H1 (cell line): Measurements from ENCODE around the gene RIN1. TPM values are rescaled to one million over a fixed set of nuclear protein-coding genes. Genes with fewer than 3 reads are reported as not detected.

ENCODE experiments used
- CTCF ChIA-PET: fragments of 300-600 bp; sonication (Branson Sonifier 250); formaldehyde crosslinking; loops from one replicate; lab custom pipeline; 2021; ENCODE audit not compliant: partially characterized antibody; lab: Charles Lee
- POLR2A ChIA-PET: fragments of 300-600 bp; sonication (Branson Sonifier 250); formaldehyde crosslinking; loops from one replicate; lab custom pipeline; 2021; ENCODE audit warnings: inconsistent platforms; ENCODE audit not compliant: partially characterized antibody; lab: Charles Lee
- DNase-seq, 2 experiments: peaks; one replicate each; pipeline versions ENCODE4 v3.0.0 to v3.0.0-alpha.2; 2010 to 2022; ENCODE audit warnings: low spot score in 2 of 2, low read depth in 1 of 2, mixed read lengths in 1 of 2
- FAIRE-seq: peaks from 2 replicates; lab custom pipeline; 2011; peaks lifted over from hg19 to GRCh38; lab: Jason Lieb, UNC
- H2AFZ ChIP-seq: 2 replicates; pipeline ENCODE4 v1.8.1; 2012; ENCODE audit warnings: low read length, inconsistent platforms
- H2AK5ac ChIP-seq: 2 replicates; pipeline ENCODE4 v1.6.1; 2013; ENCODE audit warnings: low read depth, low read length
- H2BK120ac ChIP-seq: replicated peaks from 2 replicates; pipeline ENCODE3; 2013; ENCODE audit warnings: low read depth, low read length, inconsistent platforms
- H2BK12ac ChIP-seq: 2 replicates; pipeline ENCODE4 v1.6.1; 2013; ENCODE audit warnings: low read depth, low read length
- H2BK15ac ChIP-seq: 2 replicates; pipeline ENCODE4 v1.6.1; 2013; ENCODE audit warnings: low read length
- H2BK20ac ChIP-seq: 2 replicates; pipeline ENCODE4 v1.6.1; 2013; ENCODE audit warnings: low read length
- H2BK5ac ChIP-seq: 2 replicates; pipeline ENCODE4 v1.6.1; 2013; ENCODE audit warnings: low read depth, low read length
- H3K14ac ChIP-seq: 2 replicates; pipeline ENCODE4 v1.6.1; 2013; ENCODE audit warnings: inconsistent platforms; ENCODE audit not compliant: insufficient read length
- H3K18ac ChIP-seq: 2 replicates; pipeline ENCODE4 v1.6.1; 2013; ENCODE audit warnings: low read length; ENCODE audit errors: extremely low read depth
- H3K23ac ChIP-seq: 2 replicates; pipeline ENCODE4 v1.6.1; 2013; ENCODE audit warnings: inconsistent platforms; ENCODE audit not compliant: insufficient read length
- H3K23me2 ChIP-seq: 2 replicates; pipeline ENCODE4 v1.6.1; 2013; ENCODE audit warnings: low read depth, low read length
- H3K27ac ChIP-seq: 2 replicates; pipeline ENCODE4 v1.6.1; 2011; ENCODE audit warnings: low read depth, low read length, inconsistent platforms
- H3K27me3 ChIP-seq, 4 experiments: replicated peaks in 1 of 4; 1 replicate in 1 of 4; 2 replicates in 3 of 4; pipeline versions ENCODE4 v1.6.1 to v1.8.1; 2011 to 2013; ENCODE audit warnings: low read length in 3 of 4, mild to moderate bottlenecking in 3 of 4, inconsistent platforms in 2 of 4, mixed read lengths in 2 of 4, moderate library complexity in 1 of 4; ENCODE audit not compliant: control insufficient read depth in 3 of 4, insufficient read depth in 3 of 4; ENCODE audit errors: extremely low read depth in 1 of 4
- H3K36me3 ChIP-seq, 4 experiments: 2 replicates each; pipeline versions ENCODE4 v1.6.1 to v1.8.1; 2011 to 2013; ENCODE audit warnings: mild to moderate bottlenecking in 4 of 4, low read length in 3 of 4, moderate library complexity in 2 of 4, control low read depth in 1 of 4, inconsistent platforms in 1 of 4; ENCODE audit not compliant: insufficient read depth in 4 of 4, control insufficient read depth in 2 of 4
- H3K4ac ChIP-seq: replicated peaks from 2 replicates; pipeline ENCODE3; 2013; ENCODE audit warnings: low read length, low read depth, mixed read lengths, inconsistent platforms; ENCODE audit not compliant: insufficient read length
- H3K4me1 ChIP-seq, 4 experiments: replicated peaks in 1 of 4; 1 replicate in 1 of 4; 2 replicates in 3 of 4; pipeline versions ENCODE4 v1.6.1 to v1.8.1; 2011 to 2013; ENCODE audit warnings: low read length in 3 of 4, inconsistent platforms in 2 of 4, mixed read lengths in 1 of 4; ENCODE audit not compliant: insufficient read depth in 4 of 4, control insufficient read depth in 3 of 4
- H3K4me2 ChIP-seq, 2 experiments: 2 replicates each; pipeline versions ENCODE4 v1.6.1 to v1.8.1; 2011 to 2013; ENCODE audit warnings: low read depth in 2 of 2, low read length in 2 of 2, control low read depth in 1 of 2, inconsistent platforms in 1 of 2, mild to moderate bottlenecking in 1 of 2; ENCODE audit not compliant: insufficient read depth in 1 of 2
- H3K4me3 ChIP-seq, 4 experiments: fragments of 200-600, 300-600 bp in 1 of 4; sonication (generic), shearing (Covaris generic), sonication (Bioruptor Twin) in 1 of 4; 2 replicates each; pipeline versions ENCODE4 v1.5.1 to v1.8.1; 2011 to 2016; ENCODE audit warnings: low read length in 4 of 4, low read depth in 3 of 4, control low read depth in 2 of 4, inconsistent platforms in 2 of 4, mild to moderate bottlenecking in 2 of 4, mixed read lengths in 1 of 4, moderate library complexity in 1 of 4; ENCODE audit not compliant: insufficient read depth in 2 of 4; ENCODE audit errors: extremely low read depth in 1 of 4
- H3K56ac ChIP-seq: replicated peaks from 2 replicates; pipeline ENCODE3; 2013; ENCODE audit warnings: low read depth, mild to moderate bottlenecking, mixed read lengths, low read length, inconsistent platforms; ENCODE audit not compliant: insufficient read length
- H3K79me1 ChIP-seq: 2 replicates; pipeline ENCODE4 v1.6.1; 2013; ENCODE audit warnings: low read depth, low read length, control low read depth
- H3K79me2 ChIP-seq, 2 experiments: 2 replicates each; pipeline versions ENCODE4 v1.6.1 to v1.8.1; 2012 to 2013; ENCODE audit warnings: low read length in 2 of 2, mild to moderate bottlenecking in 2 of 2, inconsistent platforms in 1 of 2; ENCODE audit not compliant: insufficient read depth in 2 of 2, control insufficient read depth in 1 of 2
- H3K9ac ChIP-seq, 4 experiments: replicated peaks in 1 of 4; 1 replicate in 1 of 4; 2 replicates in 3 of 4; pipeline versions ENCODE4 v1.6.1 to v1.8.1; 2011 to 2013; ENCODE audit warnings: low read depth in 3 of 4, low read length in 3 of 4, control low read depth in 2 of 4, mild to moderate bottlenecking in 2 of 4, moderate library complexity in 2 of 4, inconsistent platforms in 1 of 4; ENCODE audit errors: extremely low read depth in 1 of 4
- H3K9me3 ChIP-seq, 2 experiments: 2 replicates each; pipeline versions ENCODE4 v1.6.1 to v1.8.1; 2012 to 2013; ENCODE audit warnings: mild to moderate bottlenecking in 2 of 2, moderate library complexity in 2 of 2, control low read depth in 1 of 2, inconsistent platforms in 1 of 2, low read depth in 1 of 2, low read length in 1 of 2, mixed read lengths in 1 of 2; ENCODE audit not compliant: insufficient read depth in 2 of 2
- H4K20me1 ChIP-seq, 2 experiments: replicated peaks in 1 of 2; 2 replicates each; pipeline versions ENCODE3 to v1.8.1; 2011 to 2013; ENCODE audit warnings: inconsistent platforms in 2 of 2, low read length in 2 of 2, mild to moderate bottlenecking in 1 of 2; ENCODE audit not compliant: insufficient read depth in 2 of 2, control insufficient read depth in 1 of 2
- H4K5ac ChIP-seq: 2 replicates; pipeline ENCODE4 v1.6.1; 2013; ENCODE audit warnings: low read length, low read depth, mixed read lengths, inconsistent platforms; ENCODE audit not compliant: insufficient read length
- H4K8ac ChIP-seq: 2 replicates; pipeline ENCODE4 v1.8.0; 2013; ENCODE audit warnings: mild to moderate bottlenecking, moderate library complexity, low read length, inconsistent platforms; ENCODE audit not compliant: insufficient read depth; ENCODE audit errors: extremely low read depth
- H4K91ac ChIP-seq: replicated peaks from 2 replicates; pipeline ENCODE3; 2013; ENCODE audit warnings: low read length, mixed read lengths, inconsistent platforms; ENCODE audit not compliant: insufficient read length
- BRCA1 ChIP-seq: IDR thresholded peaks from 2 replicates; pipeline ENCODE4 v1.6.1; 2012; ENCODE audit warnings: low read depth, low read length, improper control_type of control experiment
- MAFK ChIP-seq: IDR thresholded peaks from 2 replicates; pipeline ENCODE4 v1.6.1; 2012; ENCODE audit warnings: low read depth, mild to moderate bottlenecking, improper control_type of control experiment, low read length
- PHF8 ChIP-seq: fragments of 200-600 bp; sonication (generic); conservative IDR thresholded peaks from 2 replicates; pipeline ENCODE4 v1.7.1; 2012; ENCODE audit warnings: low read depth, mild to moderate bottlenecking, inconsistent platforms, low read length, moderate library complexity
- POLR2A ChIP-seq, 2 experiments: IDR thresholded peaks; 1 replicate in 1 of 2; 2 replicates in 1 of 2; pipeline ENCODE4 v1.6.1; 2011; ENCODE audit warnings: low read depth in 2 of 2, low read length in 2 of 2, mild to moderate bottlenecking in 2 of 2; ENCODE audit errors: control extremely low read depth in 1 of 2
- RAD21 ChIP-seq, 2 experiments: IDR thresholded peaks in 1 of 2; conservative IDR thresholded peaks in 1 of 2; 2 replicates each; pipeline ENCODE4 v1.6.1; 2011; ENCODE audit warnings: low read depth in 2 of 2, low read length in 2 of 2, improper control_type of control experiment in 1 of 2, inconsistent platforms in 1 of 2, mild to moderate bottlenecking in 1 of 2, moderate library complexity in 1 of 2
- RNF2 ChIP-seq: fragments of 200-900, 300-1000 bp; sonication (generic); IDR thresholded peaks from 2 replicates; pipeline ENCODE4 v1.7.1; 2016; ENCODE audit warnings: borderline replicate concordance, low read depth, mild to moderate bottlenecking, antibody characterized with exemption, low read length; ENCODE audit not compliant: poor library complexity, severe bottlenecking; ENCODE audit errors: missing control alignments
- SP1 ChIP-seq: IDR thresholded peaks from 2 replicates; pipeline ENCODE4 v1.6.1; 2011; ENCODE audit warnings: low read depth, low read length
- TEAD4 ChIP-seq: IDR thresholded peaks from 2 replicates; pipeline ENCODE4 v1.6.1; 2012; ENCODE audit warnings: low read depth, low read length, inconsistent platforms, mixed read lengths
- ZNF274 ChIP-seq: IDR thresholded peaks from 2 replicates; pipeline ENCODE4 v1.7.0; 2012; ENCODE audit warnings: low read length, borderline replicate concordance; ENCODE audit errors: extremely low read depth
- WGBS, 2 experiments: shearing (Covaris generic) in 1 of 2; methylation state at CpG; one replicate each; pipeline versions ENCODE4 v1.1.6 to v1.1.7; 2013 to 2015; ENCODE audit warnings: low lambda C conversion rate in 2 of 2, mixed read lengths in 2 of 2, inconsistent platforms in 1 of 2, low coverage in 1 of 2, missing lambda C conversion rate in 1 of 2; ENCODE audit not compliant: insufficient replicate concordance in 2 of 2, insufficient coverage in 1 of 2, insufficient read length in 1 of 2; ENCODE audit errors: extremely low coverage in 1 of 2, missing lambda C conversion rate in 1 of 2; 5-methylcytosine and 5-hydroxymethylcytosine counted together
- polyA plus RNA-seq, 7 experiments: library from polyadenylated mRNA; depleted of rRNA in 3 of 7; stranded (reverse) in 5 of 7; unstranded in 2 of 7; fragments of >200 nt in 5 of 7; fragments of 200-250 nt in 2 of 7; gene quantifications; 1 replicate in 5 of 7; 2 replicates in 1 of 7; 4 replicates in 1 of 7; pipeline versions ENCODE4 v1.2.1 to v1.2.3, GENCODE V29; 2011 to 2013; ENCODE audit warnings: missing spikeins in 2 of 7, mixed read lengths in 2 of 7
- total RNA-seq: library from RNA; stranded (reverse); fragmentation: NEBNext Ultra II Directional; extraction: Animal tissue kit (Norgen Biotek cat#: 25700); gene quantifications from 2 replicates; pipeline ENCODE4 v1.2.1, GENCODE V29; 2021
- TF ChIP-seq, protein P1 (sequence below): IDR thresholded peaks from 2 replicates; pipeline ENCODE4 v1.6.1; 2012; ENCODE audit warnings: inconsistent platforms

Gene RIN1
- total and polyA plus RNA-seq, 2 of the 8 experiments (the other 6 are each of a cell fraction or from before 2014, with no cell fraction given) = 2.5 to 5.4 TPM

DNA sequence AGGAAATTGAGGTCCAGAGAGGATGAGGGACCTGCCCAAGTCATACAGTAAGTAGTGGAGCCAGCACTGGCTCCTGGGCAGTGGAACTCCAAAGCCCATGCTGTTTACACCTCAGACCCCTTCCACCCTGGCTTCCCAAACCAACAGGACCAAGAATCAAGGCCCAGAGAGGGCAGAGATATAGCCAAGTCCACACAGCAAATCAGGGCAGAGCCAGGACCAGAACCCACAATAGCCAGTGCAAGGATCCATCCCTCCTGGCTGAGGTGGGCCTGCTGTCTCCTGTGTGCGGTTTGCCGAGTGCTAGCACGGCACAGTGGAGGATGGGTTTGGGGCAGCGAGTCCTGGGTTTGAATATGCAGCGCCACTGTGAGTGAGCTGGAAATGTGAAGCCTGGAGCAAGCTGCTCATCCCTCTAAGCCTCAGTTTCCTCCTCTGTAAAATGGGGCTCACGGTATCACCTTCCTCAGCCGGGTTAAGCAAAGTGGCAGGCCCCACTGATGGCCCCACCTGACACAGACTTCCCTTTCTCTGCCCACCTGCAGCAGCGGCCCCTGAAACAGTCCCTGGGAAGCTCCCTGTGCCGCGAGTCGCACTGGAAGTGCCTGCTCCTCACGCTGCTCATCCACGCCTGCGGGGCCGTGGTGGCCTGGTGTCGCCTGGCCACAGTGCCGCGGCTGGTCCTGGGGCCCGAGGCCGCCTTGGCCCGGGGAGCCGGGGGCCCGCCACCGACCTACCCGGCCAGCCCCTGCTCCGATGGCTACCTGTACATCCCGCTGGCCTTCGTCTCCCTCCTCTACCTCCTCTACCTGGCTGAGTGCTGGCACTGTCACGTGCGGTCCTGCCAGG lies 42.2 kb downstream of the RIN1 start:
- Histone ChIP-seq H2BK120ac (no peak overlapping the region), H3K36me3 (no peaks in the 10 kb centered on the region), H3K79me1 (0 out of 2 replicates have a peak, but pooled peaks cover 2% of the 10 kb centered on the region), H3K18ac (no peak overlapping the region), H4K8ac (no peak overlapping the region), H3K27me3 (peaks cover 2 to 30% (median 18%) of the 10 kb centered on the region in 4 experiments), H3K14ac (no peak overlapping the region), H3K4me2 (no peak overlapping the region), H4K91ac (no peak overlapping the region), H3K56ac (no peak overlapping the region), H2AK5ac (no peak overlapping the region), H3K4ac (no peak overlapping the region), H4K20me1 (peaks cover 4 to 5% of the 10 kb centered on the region in 2 experiments), H3K27ac (no peak overlapping the region), H3K9ac (no peak overlapping the region), H2BK15ac (no peak overlapping the region), H3K23me2 (peaks cover 9% of the 10 kb centered on the region; the same call in 1 of the 2 replicates), H3K4me3 (no peak overlapping the region), H2BK20ac (no peak overlapping the region), H4K5ac (no peak overlapping the region), H3K9me3 (no peaks in the 10 kb centered on the region), H3K4me1 (peaks cover 2 to 28% (median 8%) of the 10 kb centered on the region in 4 experiments; a peak in 6 of 7 replicates), H2AFZ (no peak overlapping the region), H3K23ac (no peak overlapping the region), H2BK5ac (no peak overlapping the region), H3K79me2 (no peaks in the 10 kb centered on the region), H2BK12ac (peak overlapping the region; percentile 39; the same call in 1 of the 2 replicates)
- CTCF ChIA-PET = interaction anchor here (1.5 kb wide), 1 partner anchor 17 kb away, joined by 6 read pairs; no protein-coding TSS in a partner anchor
- no peak for TF ChIP-seq RAD21 (IDR thresholded peaks at IDR 0.05 in 1 of 2, conservative IDR thresholded peaks at IDR 0.05 in 1 of 2; ENCODE audit: low read depth in 2 of 2, low read length in 2 of 2)
- no peak for TF ChIP-seq POLR2A (IDR thresholded peaks at IDR 0.05; ENCODE audit: control extremely low read depth in 1 of 2, low read depth in 2 of 2, low read length in 2 of 2)
- no peak for TF ChIP-seq SP1
- TF ChIP-seq MAFK = no peak
- TF ChIP-seq RNF2 = no peak
- TF ChIP-seq PHF8 = no peak
- TF ChIP-seq TEAD4 = no peak
- no peak for TF ChIP-seq ZNF274
- TF ChIP-seq, protein P1, sequence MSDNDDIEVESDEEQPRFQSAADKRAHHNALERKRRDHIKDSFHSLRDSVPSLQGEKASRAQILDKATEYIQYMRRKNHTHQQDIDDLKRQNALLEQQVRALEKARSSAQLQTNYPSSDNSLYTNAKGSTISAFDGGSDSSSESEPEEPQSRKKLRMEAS = no peak
- no peak for TF ChIP-seq BRCA1
- DNase-seq (peak in 1 of 2 experiments; percentile 48), FAIRE-seq (no peak)
- WGBS, 2 experiments = 89% methylated on average over 27 of the region's 30 CpGs; no CpG with 5 or more reads in 1 of the 2 experiments
- POLR2A ChIA-PET = interaction anchor here (1.5 to 4.0 kb wide), 2 partner anchors 17 to 18 kb away, joined by 3 to 16 read pairs; no protein-coding TSS in a partner anchor
